ENCODE results near the gene RANBP9. TPM values are rescaled to one million over a fixed set of nuclear protein-coding genes. Genes with fewer than 3 reads are reported as not detected.

The RANBP9 gene
- total RNA-seq, 1 donor from 2014 or later = 72.0 TPM

- H3K4me1 Mint-ChIP-seq (ENCODE audit: low read depth) = peaks cover 34% of the 10 kb centered on the region
- no peaks in the 10 kb centered on the region for H3K27me3 Mint-ChIP-seq (ENCODE audit: low read depth)
- TF ChIP-seq CTCF (IDR thresholded peaks at IDR 0.05) = no peak
- no peak overlapping the region for H3K4me3 Mint-ChIP-seq (ENCODE audit: unreplicated experiment)
- DNase-seq (ENCODE audit: low spot score) = no peak
- H3K27ac Mint-ChIP-seq (ENCODE audit: unreplicated experiment) = no peak overlapping the region
- H3K36me3 Mint-ChIP-seq (ENCODE audit: low read depth) = no peaks in the 10 kb centered on the region
- no peaks in the 10 kb centered on the region for H3K9me3 Mint-ChIP-seq (ENCODE audit: low read depth)
Observed at GRCh38 chr6:13702809-13703302, 8.8 kb downstream of the RANBP9 start.

- no peaks in the 10 kb centered on the region for H3K27me3 Mint-ChIP-seq (ENCODE audit: low read depth)
- H3K36me3 Mint-ChIP-seq (ENCODE audit: low read depth) = peaks cover 2% of the 10 kb centered on the region
- H3K27ac Mint-ChIP-seq (ENCODE audit: unreplicated experiment) = no peak overlapping the region
- H3K4me1 Mint-ChIP-seq (ENCODE audit: low read depth) = peaks cover 51% of the 10 kb centered on the region
- H3K4me3 Mint-ChIP-seq (ENCODE audit: unreplicated experiment) = no peak overlapping the region
- peaks cover 3% of the 10 kb centered on the region for H3K9me3 Mint-ChIP-seq (ENCODE audit: low read depth)
- no peak for DNase-seq (ENCODE audit: low spot score)
- no peak for TF ChIP-seq CTCF (IDR thresholded peaks at IDR 0.05)
Observed at GRCh38 chr6:13700232-13700631, 11.4 kb downstream of the RANBP9 start.

GRCh38 chr6:13698715-13699114 lies 12.9 kb downstream of the RANBP9 start:
- Mint-ChIP-seq H3K4me1 (ENCODE audit: low read depth) (peaks cover 66% of the 10 kb centered on the region), H3K27me3 (ENCODE audit: low read depth) (no peaks in the 10 kb centered on the region), H3K4me3 (ENCODE audit: unreplicated experiment) (no peak overlapping the region), H3K9me3 (ENCODE audit: low read depth) (peaks cover 3% of the 10 kb centered on the region), H3K27ac (ENCODE audit: unreplicated experiment) (no peak overlapping the region), H3K36me3 (ENCODE audit: low read depth) (peaks cover 2% of the 10 kb centered on the region)
- TF ChIP-seq CTCF (IDR thresholded peaks at IDR 0.05) = no peak
- DNase-seq (ENCODE audit: low spot score) = no peak

- DNase-seq (ENCODE audit: low spot score) = no peak
- Mint-ChIP-seq H3K27ac (ENCODE audit: unreplicated experiment) (peak overlapping the region; percentile 6), H3K4me3 (ENCODE audit: unreplicated experiment) (no peak overlapping the region), H3K36me3 (ENCODE audit: low read depth) (peaks cover 2% of the 10 kb centered on the region), H3K4me1 (ENCODE audit: low read depth) (peaks cover 69% of the 10 kb centered on the region), H3K9me3 (ENCODE audit: low read depth) (peaks cover 3% of the 10 kb centered on the region), H3K27me3 (ENCODE audit: low read depth) (no peaks in the 10 kb centered on the region)
- TF ChIP-seq CTCF (IDR thresholded peaks at IDR 0.05) = no peak
Observed at GRCh38 chr6:13697857-13698256, 13.8 kb downstream of the RANBP9 start.

- H3K4me3 Mint-ChIP-seq (ENCODE audit: unreplicated experiment) = no peak overlapping the region
- peaks cover 64% of the 10 kb centered on the region for H3K4me1 Mint-ChIP-seq (ENCODE audit: low read depth)
- H3K27ac Mint-ChIP-seq (ENCODE audit: unreplicated experiment) = peak overlapping the region; percentile 85
- TF ChIP-seq CTCF (IDR thresholded peaks at IDR 0.05) = no peak
- peaks cover 2% of the 10 kb centered on the region for H3K36me3 Mint-ChIP-seq (ENCODE audit: low read depth)
- H3K9me3 Mint-ChIP-seq (ENCODE audit: low read depth) = peaks cover 3% of the 10 kb centered on the region
- no peak for DNase-seq (ENCODE audit: low spot score)
- H3K27me3 Mint-ChIP-seq (ENCODE audit: low read depth) = no peaks in the 10 kb centered on the region
Observed at GRCh38 chr6:13696226-13696625, 15.4 kb downstream of the RANBP9 start.

All from chondrocyte (in vitro differentiated cells).